GM12875 (cell line): Measurements from ENCODE around the gene FSTL5.
"Not testable (repeated sequence)": the region's sequence is repeated elsewhere in the genome, so short reads cannot be mapped to it uniquely, and the experiment has no call there.

Experiments
- H3K4me3 ChIP-seq: one replicate; pipeline ENCODE4 v1.5.1; 2011; ENCODE audit warnings: low read depth, low read length, control low read depth
- CTCF ChIP-seq: IDR thresholded peaks from 2 replicates; pipeline ENCODE4 v1.5.1; 2011; ENCODE audit warnings: low read depth, mild to moderate bottlenecking, control low read depth, inconsistent platforms, low read length, moderate library complexity, borderline replicate concordance; ENCODE audit not compliant: insufficient read depth

Gene FSTL5

DNA sequence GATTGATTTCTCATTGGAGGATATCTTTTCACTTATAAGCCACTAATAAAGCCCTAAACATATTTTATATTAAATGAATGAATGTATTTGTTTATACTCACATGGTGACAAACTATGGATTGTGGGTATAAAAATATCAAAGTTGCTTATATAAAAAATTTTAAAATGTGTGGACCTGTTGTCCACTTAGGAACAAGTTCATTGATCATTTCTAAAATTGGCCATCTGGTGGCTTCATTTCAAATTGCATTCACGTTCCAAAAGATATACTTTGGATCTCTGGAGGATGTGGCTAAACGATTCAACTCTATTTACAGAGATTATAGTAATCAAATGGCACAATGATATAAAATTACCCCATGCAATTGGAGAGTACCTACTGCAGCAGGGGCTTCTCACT lies 32.5 kb downstream of the FSTL5 start:
- no peak overlapping the region for H3K4me3 ChIP-seq

GRCh38 chr4:162126729-162127128 lies 37.1 kb downstream of the FSTL5 start:
- H3K4me3 ChIP-seq: no peak overlapping the region
- no peak for TF ChIP-seq CTCF

More for the DNA sequence above, 32.5 kb downstream of the FSTL5 start:
- no peak for TF ChIP-seq CTCF

- no peak overlapping the region for H3K4me3 ChIP-seq
- TF ChIP-seq CTCF: no peak
Observed at GRCh38 chr4:162117051-162117450, 46.7 kb downstream of the FSTL5 start.

DNA sequence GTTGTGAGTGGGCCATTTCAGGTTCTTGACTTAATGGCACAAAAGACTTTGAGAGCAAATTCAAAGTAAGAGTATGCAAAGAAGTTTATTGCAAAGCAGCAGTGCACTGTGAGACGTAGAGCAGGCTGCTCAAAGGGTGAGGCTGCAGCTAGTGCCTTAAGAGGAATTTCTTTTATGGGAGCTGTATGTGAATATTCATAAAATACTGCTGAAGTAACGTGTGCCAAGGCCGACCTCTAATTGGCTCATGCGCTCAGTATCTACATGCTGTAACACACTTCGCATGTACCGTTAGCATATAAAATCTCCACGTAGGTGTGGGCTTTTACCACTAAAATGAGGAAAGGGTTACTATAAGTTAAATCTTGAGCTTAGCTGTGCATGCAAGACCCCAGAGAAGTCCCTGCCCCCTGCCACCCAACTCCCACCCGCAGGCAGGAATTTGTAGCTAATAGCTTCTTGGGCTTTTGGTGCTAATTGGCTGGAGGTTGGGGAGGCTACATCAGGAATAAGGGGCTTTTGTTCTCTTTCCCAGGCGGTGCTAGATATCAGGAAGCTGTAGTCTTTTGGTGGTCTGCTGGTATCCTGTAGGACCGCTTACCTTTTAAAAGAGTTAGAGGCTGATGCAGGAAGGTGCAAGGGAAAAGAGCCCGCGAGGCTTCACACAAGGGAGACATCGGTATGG lies 47.6 kb downstream of the FSTL5 start:
- no peak for TF ChIP-seq CTCF

GRCh38 chr4:162115333-162115732 lies 48.5 kb downstream of the FSTL5 start:
- no peak for TF ChIP-seq CTCF
- no peak overlapping the region for H3K4me3 ChIP-seq

More for the DNA sequence above, 47.6 kb downstream of the FSTL5 start:
- H3K4me3 ChIP-seq: no peak overlapping the region

DNA sequence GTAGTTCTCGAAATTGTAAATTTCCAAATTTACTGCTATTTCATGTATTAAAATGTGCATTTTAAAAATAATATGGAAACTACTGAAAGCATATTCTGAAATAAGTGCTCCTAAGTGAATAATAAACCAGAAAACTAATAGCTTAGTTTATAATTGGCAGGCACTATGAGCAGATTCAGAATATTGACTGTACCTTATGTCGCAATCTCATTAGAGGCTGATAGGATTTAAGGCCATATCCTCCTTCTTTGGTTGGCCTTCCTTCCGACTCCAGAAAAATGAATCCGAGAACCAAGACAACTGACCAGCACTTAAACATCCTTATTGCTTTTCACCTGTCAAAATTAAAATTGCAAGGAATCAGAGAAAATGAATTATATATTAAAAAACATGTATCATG lies 52.7 kb downstream of the FSTL5 start:
- TF ChIP-seq CTCF: no peak
- H3K4me3 ChIP-seq: no peak overlapping the region

GRCh38 chr4:162104459-162105124 lies 59.2 kb downstream of the FSTL5 start:
- TF ChIP-seq CTCF: no peak
- no peak overlapping the region for H3K4me3 ChIP-seq

GRCh38 chr4:162103908-162104307 lies 59.9 kb downstream of the FSTL5 start:
- not testable (repeated sequence) for H3K4me3 ChIP-seq
